ENCODE results near the gene CBX8. TPM values are rescaled to one million over a fixed set of nuclear protein-coding genes. Genes with fewer than 3 reads are reported as not detected.

The CBX8 gene
- total RNA-seq, 1 experiment from 2014 or later = 11.1 TPM

DNA sequence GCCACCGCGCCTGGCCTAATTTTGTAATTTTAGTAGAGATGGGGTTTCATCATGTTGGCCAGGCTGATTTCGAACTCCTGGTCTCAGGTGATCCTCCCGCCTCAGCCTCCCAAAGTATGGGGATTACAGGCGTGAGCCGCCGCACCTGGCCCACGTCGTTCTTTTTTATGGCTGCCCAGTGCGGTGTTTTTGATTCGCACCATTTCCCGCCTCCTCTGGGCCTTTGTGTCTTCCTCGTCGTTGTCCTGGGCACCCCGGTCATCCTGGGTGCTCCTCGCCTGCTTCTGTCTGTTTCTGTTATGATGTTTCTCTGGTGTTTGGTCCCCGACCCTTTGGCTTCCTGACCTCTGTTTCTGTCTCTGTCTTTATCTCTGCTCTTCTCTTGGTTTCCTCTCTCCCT is 27.4 kb upstream of the CBX8 start:
- no peak for DNase-seq
- Mint-ChIP-seq H3K4me1 (ENCODE audit: low read depth, unreplicated experiment) (peaks cover 6% of the 10 kb centered on the region), H3K27ac (ENCODE audit: unreplicated experiment) (no peak overlapping the region), H3K9me3 (ENCODE audit: low read depth, unreplicated experiment) (peaks cover 3% of the 10 kb centered on the region), H3K4me3 (ENCODE audit: low read depth, unreplicated experiment) (no peak overlapping the region), H3K27me3 (ENCODE audit: unreplicated experiment) (peaks cover 10% of the 10 kb centered on the region), H3K36me3 (ENCODE audit: insufficient read depth, unreplicated experiment) (peaks cover 5% of the 10 kb centered on the region)
- CTCF ChIA-PET = no interaction called here
- intact Hi-C loops (cut with micrococcal nuclease; ENCODE audit: unreplicated experiment) = no loop called here
- no peak for TF ChIP-seq CTCF (IDR thresholded peaks at IDR 0.05; ENCODE audit: unreplicated experiment)
- BruUV-seq (replicated peaks) = no TSS peak

GRCh38 chr17:79822583-79823124 is 25.8 kb upstream of the CBX8 start:
- DNase-seq = no peak
- CTCF ChIA-PET = interaction anchor here (1.6 kb wide), 1 partner anchor 14 kb away, joined by 4 read pairs; no protein-coding TSS in a partner anchor
- H3K27ac Mint-ChIP-seq (ENCODE audit: unreplicated experiment) = no peak overlapping the region
- peaks cover 10% of the 10 kb centered on the region for H3K27me3 Mint-ChIP-seq (ENCODE audit: unreplicated experiment)
- H3K4me1 Mint-ChIP-seq (ENCODE audit: low read depth, unreplicated experiment) = no peaks in the 10 kb centered on the region
- BruUV-seq (replicated peaks) = no TSS peak
- peaks cover 5% of the 10 kb centered on the region for H3K36me3 Mint-ChIP-seq (ENCODE audit: insufficient read depth, unreplicated experiment)
- no peak for TF ChIP-seq CTCF (IDR thresholded peaks at IDR 0.05; ENCODE audit: unreplicated experiment)
- no peak overlapping the region for H3K4me3 Mint-ChIP-seq (ENCODE audit: low read depth, unreplicated experiment)
- H3K9me3 Mint-ChIP-seq (ENCODE audit: low read depth, unreplicated experiment) = peaks cover 3% of the 10 kb centered on the region
- intact Hi-C loops (cut with micrococcal nuclease; ENCODE audit: unreplicated experiment) = no loop called here

GRCh38 chr17:79821331-79822095 is 24.6 kb upstream of the CBX8 start:
- intact Hi-C loops (cut with micrococcal nuclease; ENCODE audit: unreplicated experiment) = no loop called here
- BruUV-seq (replicated peaks) = no TSS peak
- no peak overlapping the region for H3K27ac Mint-ChIP-seq (ENCODE audit: unreplicated experiment)
- DNase-seq = no peak
- CTCF ChIA-PET = interaction anchor here (0.6 to 1.6 kb wide), 2 partner anchors 15 to 442 kb away, joined by 4 to 5 read pairs; no protein-coding TSS in a partner anchor
- H3K27me3 Mint-ChIP-seq (ENCODE audit: unreplicated experiment) = peaks cover 10% of the 10 kb centered on the region
- no peak for TF ChIP-seq CTCF (IDR thresholded peaks at IDR 0.05; ENCODE audit: unreplicated experiment)
- peaks cover 3% of the 10 kb centered on the region for H3K9me3 Mint-ChIP-seq (ENCODE audit: low read depth, unreplicated experiment)
- H3K4me1 Mint-ChIP-seq (ENCODE audit: low read depth, unreplicated experiment) = no peaks in the 10 kb centered on the region
- H3K36me3 Mint-ChIP-seq (ENCODE audit: insufficient read depth, unreplicated experiment) = peaks cover 5% of the 10 kb centered on the region
- H3K4me3 Mint-ChIP-seq (ENCODE audit: low read depth, unreplicated experiment) = no peak overlapping the region

GRCh38 chr17:79820959-79821330 is 24.1 kb upstream of the CBX8 start:
- Mint-ChIP-seq H3K27me3 (ENCODE audit: unreplicated experiment) (peaks cover 10% of the 10 kb centered on the region), H3K36me3 (ENCODE audit: insufficient read depth, unreplicated experiment) (peaks cover 8% of the 10 kb centered on the region), H3K9me3 (ENCODE audit: low read depth, unreplicated experiment) (peaks cover 3% of the 10 kb centered on the region), H3K27ac (ENCODE audit: unreplicated experiment) (no peak overlapping the region), H3K4me1 (ENCODE audit: low read depth, unreplicated experiment) (no peaks in the 10 kb centered on the region), H3K4me3 (ENCODE audit: low read depth, unreplicated experiment) (no peak overlapping the region)
- CTCF ChIA-PET = interaction anchor here (1.6 kb wide), 1 partner anchor 16 kb away, joined by 4 read pairs; no protein-coding TSS in a partner anchor
- DNase-seq = no peak
- BruUV-seq (replicated peaks) = no TSS peak
- intact Hi-C loops (cut with micrococcal nuclease; ENCODE audit: unreplicated experiment) = no loop called here
- no peak for TF ChIP-seq CTCF (IDR thresholded peaks at IDR 0.05; ENCODE audit: unreplicated experiment)
